MCF 10A (cell line): ENCODE results near the gene ATP5F1A. TPM values are rescaled to one million over a fixed set of nuclear protein-coding genes. Genes with fewer than 3 reads are reported as not detected.

ENCODE experiments used
- BruUV-seq: library from RNA; stranded (reverse); fragments of 400-500 nt; replicated peaks from 2 replicates; lab custom pipeline; 2021; lab: Mats Ljungman, UMichigan
- CTCF ChIA-PET: fragments of 300-600 bp; sonication (Branson Sonifier 250); formaldehyde crosslinking; extraction: SDS; loops from one replicate; lab custom pipeline; 2021; ENCODE audit warnings: antibody characterized with exemption, inconsistent platforms; lab: Yijun Ruan, JAX
- POLR2A ChIA-PET: fragments of 300-600, 350-650 bp; sonication (Branson Sonifier 250); formaldehyde crosslinking; extraction: SDS; loops from one replicate; lab custom pipeline; 2020; ENCODE audit warnings: antibody characterized with exemption, inconsistent platforms; lab: Yijun Ruan, JAX
- DNase-seq: peaks from one replicate; pipeline ENCODE4 v3.0.0-alpha.2; 2018; ENCODE audit not compliant: unreplicated experiment
- H3K27ac Mint-ChIP-seq: one replicate; pipeline ENCODE4 v1.8.0; 2022; ENCODE audit warnings: mild to moderate bottlenecking, low read depth, mixed read lengths; ENCODE audit not compliant: unreplicated experiment
- H3K27me3 Mint-ChIP-seq: one replicate; pipeline ENCODE4 v1.8.0; 2022; ENCODE audit warnings: mixed read lengths; ENCODE audit not compliant: insufficient read depth, unreplicated experiment
- H3K36me3 Mint-ChIP-seq: one replicate; pipeline ENCODE4 v1.8.0; 2022; ENCODE audit warnings: mild to moderate bottlenecking, moderate library complexity, mixed read lengths; ENCODE audit not compliant: insufficient read depth, unreplicated experiment
- H3K4me1 Mint-ChIP-seq: one replicate; pipeline ENCODE4 v1.8.0; 2022; ENCODE audit warnings: mixed read lengths; ENCODE audit not compliant: insufficient read depth, unreplicated experiment
- H3K4me3 Mint-ChIP-seq: one replicate; pipeline ENCODE4 v1.8.0; 2022; ENCODE audit warnings: mild to moderate bottlenecking, moderate library complexity, mixed read lengths; ENCODE audit not compliant: unreplicated experiment
- H3K9me3 Mint-ChIP-seq: one replicate; pipeline ENCODE4 v1.8.0; 2022; ENCODE audit warnings: mixed read lengths; ENCODE audit not compliant: unreplicated experiment
- CTCF ChIP-seq: fragments of 200-600 bp; IDR thresholded peaks from one replicate; pipeline ENCODE4 v1.8.0; 2022; ENCODE audit warnings: antibody characterized with exemption, mild to moderate bottlenecking; ENCODE audit not compliant: unreplicated experiment
- intact Hi-C: fragments of 100-400 bp; cut with micrococcal nuclease; formaldehyde crosslinking; loops from 2 replicates; pipeline ENCODE4 v1.14.1; 2022
- total RNA-seq: library from RNA; stranded (reverse); gene quantifications from 2 replicates; pipeline ENCODE4 v1.2.3, GENCODE V29; 2022

ATP5F1A gene
- total RNA-seq, 1 experiment from 2014 or later, result 458 TPM

DNA sequence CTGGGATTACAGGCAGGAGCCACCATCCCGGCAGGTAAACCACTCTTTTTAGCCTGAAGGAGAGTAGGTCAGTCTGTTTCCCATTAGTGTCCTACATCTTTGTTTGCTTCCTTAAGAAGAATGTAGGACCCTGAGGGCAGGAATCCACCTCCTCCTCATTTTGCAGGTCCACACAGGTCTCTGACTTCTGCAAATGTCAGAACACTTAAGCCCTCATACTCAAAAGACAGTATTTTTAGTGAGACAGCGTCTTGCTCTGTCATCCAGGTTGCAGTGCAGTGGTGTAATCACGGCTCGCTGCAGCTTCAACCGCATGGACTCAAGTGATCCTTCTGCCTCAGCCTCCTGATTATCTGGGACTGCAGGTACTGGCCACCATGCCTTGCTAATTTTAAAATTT, 35.3 kb downstream of the ATP5F1A start:
- ChIA-PET POLR2A (interaction anchor here (1.0 to 2.2 kb wide), 2 partner anchors 11 to 35 kb away, joined by 3 to 8 read pairs; no protein-coding TSS in a partner anchor), CTCF (interaction anchor here (1.2 kb wide), 1 partner anchor 38 kb away, joined by 3 read pairs; no protein-coding TSS in a partner anchor)
- H3K9me3 Mint-ChIP-seq, result no peaks in the 10 kb centered on the region
- no peak overlapping the region for H3K4me3 Mint-ChIP-seq
- intact Hi-C loops, result no loop called here
- H3K4me1 Mint-ChIP-seq, result peaks cover 10% of the 10 kb centered on the region
- no peaks in the 10 kb centered on the region for H3K27me3 Mint-ChIP-seq
- TF ChIP-seq CTCF, result no peak
- no TSS peak for BruUV-seq
- peak; percentile 87 for DNase-seq
- peaks cover 19% of the 10 kb centered on the region for H3K36me3 Mint-ChIP-seq
- peak overlapping the region; percentile 31 for H3K27ac Mint-ChIP-seq

DNA sequence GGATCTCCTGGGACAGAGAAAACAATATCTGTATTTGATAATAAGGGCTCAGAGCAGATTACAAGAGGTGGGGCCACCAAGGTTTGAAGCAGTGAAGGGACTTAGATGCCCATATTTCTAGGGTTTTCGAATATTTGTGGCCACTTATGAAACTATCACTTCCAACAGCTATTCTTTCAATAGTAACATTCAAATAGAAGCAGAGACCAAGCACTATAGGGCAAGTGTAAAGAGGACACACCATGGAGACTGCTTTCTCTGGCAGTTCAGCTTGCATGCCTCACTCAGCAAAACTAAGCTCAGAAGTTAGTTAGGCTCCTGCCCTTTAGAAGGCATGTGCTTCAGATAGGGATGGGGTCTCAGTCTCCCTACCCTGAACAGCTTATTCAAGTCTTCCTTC, 36.3 kb downstream of the ATP5F1A start:
- Mint-ChIP-seq H3K4me1 (peaks cover 10% of the 10 kb centered on the region), H3K4me3 (no peak overlapping the region), H3K36me3 (peaks cover 17% of the 10 kb centered on the region), H3K27ac (peak overlapping the region; percentile 27), H3K27me3 (no peaks in the 10 kb centered on the region), H3K9me3 (no peaks in the 10 kb centered on the region)
- DNase-seq, result no peak
- no peak for TF ChIP-seq CTCF
- ChIA-PET CTCF (interaction anchor here (0.6 to 1.9 kb wide), 3 partner anchors 11 to 409 kb away, joined by 3 to 10 read pairs (median 3); no protein-coding TSS in a partner anchor), POLR2A (interaction anchor here (0.7 to 2.2 kb wide), 5 partner anchors 8 to 140 kb away, joined by 3 to 8 read pairs (median 4); partner anchors contain the start of gene PSTPIP2)
- intact Hi-C loops, result no loop called here
- BruUV-seq, result no TSS peak

- H3K4me1 Mint-ChIP-seq, result peaks cover 11% of the 10 kb centered on the region
- intact Hi-C loops, result no loop called here
- no TSS peak for BruUV-seq
- TF ChIP-seq CTCF, result no peak
- H3K36me3 Mint-ChIP-seq, result peaks cover 13% of the 10 kb centered on the region
- no peaks in the 10 kb centered on the region for H3K9me3 Mint-ChIP-seq
- no peak overlapping the region for H3K4me3 Mint-ChIP-seq
- CTCF ChIA-PET, result interaction anchor here (0.6 to 1.9 kb wide), 3 partner anchors 12 to 409 kb away, joined by 3 to 10 read pairs (median 3); no protein-coding TSS in a partner anchor
- no peak for DNase-seq
- peak overlapping the region; percentile 27 for H3K27ac Mint-ChIP-seq
- POLR2A ChIA-PET, result interaction anchor here (0.7 to 2.2 kb wide), 6 partner anchors 8 to 139 kb away, joined by 3 to 8 read pairs (median 4); partner anchors contain the start of gene PSTPIP2
- H3K27me3 Mint-ChIP-seq, result no peaks in the 10 kb centered on the region
Measured at GRCh38 chr18:46061387-46061786, 36.7 kb downstream of the ATP5F1A start.

DNA sequence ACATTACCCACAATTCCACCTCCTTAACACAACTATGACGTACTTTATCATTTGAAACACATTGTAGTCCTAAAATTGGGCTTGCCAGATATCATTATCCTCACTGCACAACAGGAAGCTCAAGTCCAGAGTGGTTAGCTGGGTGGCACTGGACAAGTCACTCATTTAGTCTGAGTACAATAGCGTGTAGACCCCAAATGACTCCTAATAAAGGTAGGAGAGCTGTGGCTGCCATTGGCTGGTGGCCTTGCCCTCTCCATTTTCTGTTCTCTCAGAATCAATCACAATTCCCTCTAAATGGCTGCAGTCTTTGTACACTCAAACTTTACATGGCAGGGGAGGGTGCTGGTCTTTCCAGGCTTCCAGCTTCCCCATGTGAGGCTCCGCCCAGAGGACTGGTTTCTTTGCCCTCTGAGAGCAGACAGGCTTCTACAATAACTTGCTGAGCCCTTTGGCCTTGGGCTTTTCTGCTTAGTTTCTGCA, 37.7 kb downstream of the ATP5F1A start:
- CTCF ChIA-PET, result interaction anchor here (1.9 kb wide), 1 partner anchor 13 kb away, joined by 10 read pairs; no protein-coding TSS in a partner anchor
- intact Hi-C loops, result no loop called here
- no peak for TF ChIP-seq CTCF

More for the DNA sequence above, 37.7 kb downstream of the ATP5F1A start:
- POLR2A ChIA-PET, result interaction anchor here (0.7 to 2.1 kb wide), 2 partner anchors 11 to 110 kb away, joined by 3 to 5 read pairs; partner anchors contain the start of gene PSTPIP2
- no TSS peak for BruUV-seq
- Mint-ChIP-seq H3K36me3 (peaks cover 13% of the 10 kb centered on the region), H3K4me1 (peaks cover 20% of the 10 kb centered on the region), H3K9me3 (no peaks in the 10 kb centered on the region), H3K27ac (no peak overlapping the region), H3K27me3 (no peaks in the 10 kb centered on the region), H3K4me3 (no peak overlapping the region)
- no peak for DNase-seq
